ENCODE results near the gene TXNDC9. TPM values are rescaled to one million over a fixed set of nuclear protein-coding genes. Genes with fewer than 3 reads are reported as not detected.
"Not testable (repeated sequence)": the region's sequence is repeated elsewhere in the genome, so short reads cannot be mapped to it uniquely, and the experiment has no call there.

Gene TXNDC9
- total RNA-seq, 2 donors from 2014 or later: 28.9 to 40.1 TPM

- no peaks in the 10 kb centered on the region for H3K36me3 Mint-ChIP-seq
- no peak overlapping the region for H3K4me3 Mint-ChIP-seq
- H3K9me3 Mint-ChIP-seq: no peaks in the 10 kb centered on the region
- ATAC-seq (no peak), DNase-seq (ENCODE audit: low spot score) (no peak)
- no peaks in the 10 kb centered on the region for H3K27me3 Mint-ChIP-seq
- H3K27ac Mint-ChIP-seq: no peak overlapping the region
- peaks cover 0 to 3% of the 10 kb centered on the region in 2 donors for H3K4me1 Mint-ChIP-seq (ENCODE audit: low read depth in 2 of 2)
Observed at GRCh38 chr2:99297994-99298393, 38.1 kb downstream of the TXNDC9 start.

- Mint-ChIP-seq H3K4me1 (ENCODE audit: low read depth in 2 of 2) (no peaks in the 10 kb centered on the region), H3K36me3 (peaks cover 11% of the 10 kb centered on the region), H3K4me3 (no peak overlapping the region), H3K27me3 (no peaks in the 10 kb centered on the region), H3K27ac (no peak overlapping the region), H3K9me3 (no peaks in the 10 kb centered on the region)
- DNase-seq (ENCODE audit: low spot score): no peak
- ATAC-seq: no peak
Observed at GRCh38 chr2:99285526-99285925, 50.6 kb downstream of the TXNDC9 start.

- peaks cover 4% of the 10 kb centered on the region for H3K9me3 Mint-ChIP-seq
- H3K36me3 Mint-ChIP-seq: peaks cover 25% of the 10 kb centered on the region
- peaks cover 0 to 3% of the 10 kb centered on the region in 2 donors for H3K27me3 Mint-ChIP-seq
- H3K27ac Mint-ChIP-seq: no peak overlapping the region
- no peak for DNase-seq (ENCODE audit: low spot score)
- H3K4me1 Mint-ChIP-seq (ENCODE audit: low read depth in 2 of 2): no peaks in the 10 kb centered on the region
- no peak overlapping the region for H3K4me3 Mint-ChIP-seq
- ATAC-seq: no peak
Observed at GRCh38 chr2:99279969-99280695, 56.0 kb downstream of the TXNDC9 start.

- H3K4me3 Mint-ChIP-seq: no peak overlapping the region
- DNase-seq (ENCODE audit: low spot score) (no peak), ATAC-seq (no peak)
- H3K36me3 Mint-ChIP-seq: peaks cover 25% of the 10 kb centered on the region
- H3K27me3 Mint-ChIP-seq: peaks cover 0 to 3% of the 10 kb centered on the region in 2 donors
- peaks cover 4% of the 10 kb centered on the region for H3K9me3 Mint-ChIP-seq
- no peak overlapping the region for H3K27ac Mint-ChIP-seq
- no peaks in the 10 kb centered on the region for H3K4me1 Mint-ChIP-seq (ENCODE audit: low read depth in 2 of 2)
Observed at GRCh38 chr2:99278793-99279291, 57.3 kb downstream of the TXNDC9 start.

- H3K4me1 Mint-ChIP-seq (ENCODE audit: low read depth in 2 of 2); H3K4me3 Mint-ChIP-seq; H3K9me3 Mint-ChIP-seq; H3K27ac Mint-ChIP-seq; H3K27me3 Mint-ChIP-seq; DNase-seq (ENCODE audit: low spot score); ATAC-seq: not testable (repeated sequence)
- H3K36me3 Mint-ChIP-seq: peaks cover 23% of the 10 kb centered on the region
Observed at GRCh38 chr2:99278195-99278765, 57.9 kb downstream of the TXNDC9 start.

GRCh38 chr2:99275882-99276281, 60.3 kb downstream of the TXNDC9 start:
- H3K36me3 Mint-ChIP-seq: peaks cover 33% of the 10 kb centered on the region

More at GRCh38 chr2:99275882-99276281, 60.3 kb downstream of the TXNDC9 start:
- Mint-ChIP-seq H3K4me3 (no peak overlapping the region), H3K27ac (no peak overlapping the region), H3K4me1 (ENCODE audit: low read depth in 2 of 2) (no peaks in the 10 kb centered on the region), H3K9me3 (peaks cover 8% of the 10 kb centered on the region), H3K27me3 (peaks cover 0 to 3% of the 10 kb centered on the region in 2 donors)
- no peak for DNase-seq (ENCODE audit: low spot score)
- ATAC-seq: no peak

Other genes with a start within 250 kb of the TXNDC9 start
- gene C2orf15, start 194.6 kb downstream of the TXNDC9 start, total RNA-seq: not detected
- gene TSGA10, start 181.4 kb downstream of the TXNDC9 start, total RNA-seq: 1 to 10 TPM; 7.9 to 8.6 TPM
- gene LIPT1, start 181.4 kb downstream of the TXNDC9 start, total RNA-seq: 1 to 10 TPM; 4.2 to 6.7 TPM
- gene MITD1, start 155.3 kb downstream of the TXNDC9 start, total RNA-seq: 10 to 100 TPM; 36.1 to 44.2 TPM
- 10 to 100 TPM; 19.3 to 22.4 TPM for gene MRPL30, start 155.1 kb downstream of the TXNDC9 start, total RNA-seq
- gene LYG2, start 80.7 kb downstream of the TXNDC9 start, total RNA-seq: not detected
- gene LYG1, start 35.1 kb downstream of the TXNDC9 start, total RNA-seq: 1 to 10 TPM; 1.8 to 3.0 TPM
- 10 to 100 TPM; 64.7 to 82.6 TPM for gene EIF5B, start 1.1 kb upstream of the TXNDC9 start, total RNA-seq
- 10 to 100 TPM; 26.7 to 59.5 TPM for gene REV1, start 153.7 kb upstream of the TXNDC9 start, total RNA-seq

Measured in natural killer cell treated with Interleukin-12 subunit alpha and Interleukin-12 subunit beta and Interleukin-15 and Interleukin-18, amount 100 ng/mL, for 72 hours (primary cell).